H1 (cell line): ENCODE results near the gene SI. TPM values are rescaled to one million over a fixed set of nuclear protein-coding genes. Genes with fewer than 3 reads are reported as not detected.

Source experiments
- CTCF ChIA-PET: fragments of 300-600 bp; sonication (Branson Sonifier 250); formaldehyde crosslinking; loops from one replicate; lab custom pipeline; 2021; ENCODE audit not compliant: partially characterized antibody; lab: Charles Lee
- POLR2A ChIA-PET: fragments of 300-600 bp; sonication (Branson Sonifier 250); formaldehyde crosslinking; loops from one replicate; lab custom pipeline; 2021; ENCODE audit warnings: inconsistent platforms; ENCODE audit not compliant: partially characterized antibody; lab: Charles Lee
- DNase-seq, 2 experiments: peaks; one replicate each; pipeline versions ENCODE4 v3.0.0 to v3.0.0-alpha.2; 2010 to 2022; ENCODE audit warnings: low spot score in 2 of 2, low read depth in 1 of 2, mixed read lengths in 1 of 2
- FAIRE-seq: peaks from 2 replicates; lab custom pipeline; 2011; peaks lifted over from hg19 to GRCh38; lab: Jason Lieb, UNC
- H2AFZ ChIP-seq: 2 replicates; pipeline ENCODE4 v1.8.1; 2012; ENCODE audit warnings: low read length, inconsistent platforms
- H2AK5ac ChIP-seq: 2 replicates; pipeline ENCODE4 v1.6.1; 2013; ENCODE audit warnings: low read depth, low read length
- H2BK120ac ChIP-seq: replicated peaks from 2 replicates; pipeline ENCODE3; 2013; ENCODE audit warnings: low read depth, low read length, inconsistent platforms
- H2BK12ac ChIP-seq: 2 replicates; pipeline ENCODE4 v1.6.1; 2013; ENCODE audit warnings: low read depth, low read length
- H2BK15ac ChIP-seq: 2 replicates; pipeline ENCODE4 v1.6.1; 2013; ENCODE audit warnings: low read length
- H2BK20ac ChIP-seq: 2 replicates; pipeline ENCODE4 v1.6.1; 2013; ENCODE audit warnings: low read length
- H2BK5ac ChIP-seq: 2 replicates; pipeline ENCODE4 v1.6.1; 2013; ENCODE audit warnings: low read depth, low read length
- H3K14ac ChIP-seq: 2 replicates; pipeline ENCODE4 v1.6.1; 2013; ENCODE audit warnings: inconsistent platforms; ENCODE audit not compliant: insufficient read length
- H3K18ac ChIP-seq: 2 replicates; pipeline ENCODE4 v1.6.1; 2013; ENCODE audit warnings: low read length; ENCODE audit errors: extremely low read depth
- H3K23ac ChIP-seq: 2 replicates; pipeline ENCODE4 v1.6.1; 2013; ENCODE audit warnings: inconsistent platforms; ENCODE audit not compliant: insufficient read length
- H3K23me2 ChIP-seq: 2 replicates; pipeline ENCODE4 v1.6.1; 2013; ENCODE audit warnings: low read depth, low read length
- H3K27ac ChIP-seq: 2 replicates; pipeline ENCODE4 v1.6.1; 2011; ENCODE audit warnings: low read depth, low read length, inconsistent platforms
- H3K27me3 ChIP-seq, 4 experiments: replicated peaks in 1 of 4; 1 replicate in 1 of 4; 2 replicates in 3 of 4; pipeline versions ENCODE4 v1.6.1 to v1.8.1; 2011 to 2013; ENCODE audit warnings: low read length in 3 of 4, mild to moderate bottlenecking in 3 of 4, inconsistent platforms in 2 of 4, mixed read lengths in 2 of 4, moderate library complexity in 1 of 4; ENCODE audit not compliant: control insufficient read depth in 3 of 4, insufficient read depth in 3 of 4; ENCODE audit errors: extremely low read depth in 1 of 4
- H3K36me3 ChIP-seq, 4 experiments: 2 replicates each; pipeline versions ENCODE4 v1.6.1 to v1.8.1; 2011 to 2013; ENCODE audit warnings: mild to moderate bottlenecking in 4 of 4, low read length in 3 of 4, moderate library complexity in 2 of 4, control low read depth in 1 of 4, inconsistent platforms in 1 of 4; ENCODE audit not compliant: insufficient read depth in 4 of 4, control insufficient read depth in 2 of 4
- H3K4ac ChIP-seq: replicated peaks from 2 replicates; pipeline ENCODE3; 2013; ENCODE audit warnings: low read length, low read depth, mixed read lengths, inconsistent platforms; ENCODE audit not compliant: insufficient read length
- H3K4me1 ChIP-seq, 4 experiments: replicated peaks in 1 of 4; 1 replicate in 1 of 4; 2 replicates in 3 of 4; pipeline versions ENCODE4 v1.6.1 to v1.8.1; 2011 to 2013; ENCODE audit warnings: low read length in 3 of 4, inconsistent platforms in 2 of 4, mixed read lengths in 1 of 4; ENCODE audit not compliant: insufficient read depth in 4 of 4, control insufficient read depth in 3 of 4
- H3K4me2 ChIP-seq, 2 experiments: 2 replicates each; pipeline versions ENCODE4 v1.6.1 to v1.8.1; 2011 to 2013; ENCODE audit warnings: low read depth in 2 of 2, low read length in 2 of 2, control low read depth in 1 of 2, inconsistent platforms in 1 of 2, mild to moderate bottlenecking in 1 of 2; ENCODE audit not compliant: insufficient read depth in 1 of 2
- H3K4me3 ChIP-seq, 4 experiments: fragments of 200-600, 300-600 bp in 1 of 4; sonication (generic), shearing (Covaris generic), sonication (Bioruptor Twin) in 1 of 4; 2 replicates each; pipeline versions ENCODE4 v1.5.1 to v1.8.1; 2011 to 2016; ENCODE audit warnings: low read length in 4 of 4, low read depth in 3 of 4, control low read depth in 2 of 4, inconsistent platforms in 2 of 4, mild to moderate bottlenecking in 2 of 4, mixed read lengths in 1 of 4, moderate library complexity in 1 of 4; ENCODE audit not compliant: insufficient read depth in 2 of 4; ENCODE audit errors: extremely low read depth in 1 of 4
- H3K56ac ChIP-seq: replicated peaks from 2 replicates; pipeline ENCODE3; 2013; ENCODE audit warnings: low read depth, mild to moderate bottlenecking, mixed read lengths, low read length, inconsistent platforms; ENCODE audit not compliant: insufficient read length
- H3K79me1 ChIP-seq: 2 replicates; pipeline ENCODE4 v1.6.1; 2013; ENCODE audit warnings: low read depth, low read length, control low read depth
- H3K79me2 ChIP-seq, 2 experiments: 2 replicates each; pipeline versions ENCODE4 v1.6.1 to v1.8.1; 2012 to 2013; ENCODE audit warnings: low read length in 2 of 2, mild to moderate bottlenecking in 2 of 2, inconsistent platforms in 1 of 2; ENCODE audit not compliant: insufficient read depth in 2 of 2, control insufficient read depth in 1 of 2
- H3K9ac ChIP-seq, 4 experiments: replicated peaks in 1 of 4; 1 replicate in 1 of 4; 2 replicates in 3 of 4; pipeline versions ENCODE4 v1.6.1 to v1.8.1; 2011 to 2013; ENCODE audit warnings: low read depth in 3 of 4, low read length in 3 of 4, control low read depth in 2 of 4, mild to moderate bottlenecking in 2 of 4, moderate library complexity in 2 of 4, inconsistent platforms in 1 of 4; ENCODE audit errors: extremely low read depth in 1 of 4
- H3K9me3 ChIP-seq, 2 experiments: 2 replicates each; pipeline versions ENCODE4 v1.6.1 to v1.8.1; 2012 to 2013; ENCODE audit warnings: mild to moderate bottlenecking in 2 of 2, moderate library complexity in 2 of 2, control low read depth in 1 of 2, inconsistent platforms in 1 of 2, low read depth in 1 of 2, low read length in 1 of 2, mixed read lengths in 1 of 2; ENCODE audit not compliant: insufficient read depth in 2 of 2
- H4K20me1 ChIP-seq, 2 experiments: replicated peaks in 1 of 2; 2 replicates each; pipeline versions ENCODE3 to v1.8.1; 2011 to 2013; ENCODE audit warnings: inconsistent platforms in 2 of 2, low read length in 2 of 2, mild to moderate bottlenecking in 1 of 2; ENCODE audit not compliant: insufficient read depth in 2 of 2, control insufficient read depth in 1 of 2
- H4K5ac ChIP-seq: 2 replicates; pipeline ENCODE4 v1.6.1; 2013; ENCODE audit warnings: low read length, low read depth, mixed read lengths, inconsistent platforms; ENCODE audit not compliant: insufficient read length
- H4K8ac ChIP-seq: 2 replicates; pipeline ENCODE4 v1.8.0; 2013; ENCODE audit warnings: mild to moderate bottlenecking, moderate library complexity, low read length, inconsistent platforms; ENCODE audit not compliant: insufficient read depth; ENCODE audit errors: extremely low read depth
- H4K91ac ChIP-seq: replicated peaks from 2 replicates; pipeline ENCODE3; 2013; ENCODE audit warnings: low read length, mixed read lengths, inconsistent platforms; ENCODE audit not compliant: insufficient read length
- GABPA ChIP-seq: IDR thresholded peaks from 2 replicates; pipeline ENCODE4 v1.6.1; 2011; ENCODE audit warnings: mild to moderate bottlenecking, low read length, moderate library complexity, borderline replicate concordance; ENCODE audit not compliant: insufficient read depth
- WGBS, 2 experiments: shearing (Covaris generic) in 1 of 2; methylation state at CpG; one replicate each; pipeline versions ENCODE4 v1.1.6 to v1.1.7; 2013 to 2015; ENCODE audit warnings: low lambda C conversion rate in 2 of 2, mixed read lengths in 2 of 2, inconsistent platforms in 1 of 2, low coverage in 1 of 2, missing lambda C conversion rate in 1 of 2; ENCODE audit not compliant: insufficient replicate concordance in 2 of 2, insufficient coverage in 1 of 2, insufficient read length in 1 of 2; ENCODE audit errors: extremely low coverage in 1 of 2, missing lambda C conversion rate in 1 of 2; 5-methylcytosine and 5-hydroxymethylcytosine counted together
- polyA plus RNA-seq, 7 experiments: library from polyadenylated mRNA; depleted of rRNA in 3 of 7; stranded (reverse) in 5 of 7; unstranded in 2 of 7; fragments of >200 nt in 5 of 7; fragments of 200-250 nt in 2 of 7; gene quantifications; 1 replicate in 5 of 7; 2 replicates in 1 of 7; 4 replicates in 1 of 7; pipeline versions ENCODE4 v1.2.1 to v1.2.3, GENCODE V29; 2011 to 2013; ENCODE audit warnings: missing spikeins in 2 of 7, mixed read lengths in 2 of 7
- small RNA-seq: library from polyadenylated mRNA; stranded (forward); fragments of <200 nt; extraction: miRNeasy Mini kit (QIAGEN cat#:217004); gene quantifications from one replicate; pipeline ENCODE3, GENCODE V24; 2013; ENCODE audit not compliant: insufficient read depth
- total RNA-seq: library from RNA; stranded (reverse); fragmentation: NEBNext Ultra II Directional; extraction: Animal tissue kit (Norgen Biotek cat#: 25700); gene quantifications from 2 replicates; pipeline ENCODE4 v1.2.1, GENCODE V29; 2021

The SI gene
- total and polyA plus RNA-seq, 2 of the 8 experiments (the other 6 are each of a cell fraction or from before 2014, with no cell fraction given) = not detected

GRCh38 chr3:164929642-164930041, 148.7 kb downstream of the SI start:
- Histone ChIP-seq H3K4me2 (no peak overlapping the region), H3K27me3 (no peaks in the 10 kb centered on the region), H3K23ac (no peak overlapping the region), H3K4me1 (no peaks in the 10 kb centered on the region), H3K79me2 (no peaks in the 10 kb centered on the region), H3K4me3 (no peak overlapping the region), H3K79me1 (no peaks in the 10 kb centered on the region), H3K9ac (no peak overlapping the region), H2BK15ac (no peak overlapping the region), H3K18ac (no peak overlapping the region), H2BK120ac (no peak overlapping the region), H3K23me2 (no peaks in the 10 kb centered on the region), H4K8ac (no peak overlapping the region), H4K5ac (no peak overlapping the region), H2BK5ac (no peak overlapping the region), H2AK5ac (no peak overlapping the region), H3K4ac (no peak overlapping the region), H3K56ac (no peak overlapping the region), H3K9me3 (peaks cover 0 to 2% of the 10 kb centered on the region in 2 experiments; a peak in 1 of 4 replicates), H4K20me1 (no peaks in the 10 kb centered on the region), H2BK12ac (no peak overlapping the region)
- CTCF ChIA-PET = no interaction called here
- FAIRE-seq (no peak), DNase-seq (no peak)
- 97% methylated on average over 2 of the region's 2 CpGs; no CpG with 5 or more reads in 1 of the 2 experiments for WGBS, 2 experiments
- no peak for TF ChIP-seq GABPA
- TF ChIP-seq, all 59 proteins: peak for 0
- Histone ChIP-seq H3K14ac (no peak overlapping the region), H4K91ac (no peak overlapping the region), H2AFZ (no peak overlapping the region), H3K36me3 (no peaks in the 10 kb centered on the region), H3K27ac (no peak overlapping the region), H2BK20ac (no peak overlapping the region)
- POLR2A ChIA-PET = no interaction called here

Small RNA genes lying within 50 kb of the gene (small RNA-seq; reads per million reads assigned to genes)
- gene RF00019 = not detected

Other genes starting within 250 kb of the SI start
- gene SLITRK3, start 117.9 kb upstream of the SI start, total RNA-seq = 3.2 and 3.4 TPM in 2 replicates
- gene SLITRK3, start 117.9 kb upstream of the SI start, polyA plus RNA-seq (2011; rRNA removed) = 0.71 and 1.1 TPM in 2 replicates